GM12872 (cell line): Measurements from ENCODE around the gene ERN1.

Experiments used
- TF ChIP-seq, protein P1 (sequence below): IDR thresholded peaks from 3 replicates; pipeline ENCODE4 v1.5.1; 2011; ENCODE audit warnings: low read depth, mild to moderate bottlenecking, low read length, moderate library complexity; ENCODE audit not compliant: insufficient read depth

Gene ERN1

DNA sequence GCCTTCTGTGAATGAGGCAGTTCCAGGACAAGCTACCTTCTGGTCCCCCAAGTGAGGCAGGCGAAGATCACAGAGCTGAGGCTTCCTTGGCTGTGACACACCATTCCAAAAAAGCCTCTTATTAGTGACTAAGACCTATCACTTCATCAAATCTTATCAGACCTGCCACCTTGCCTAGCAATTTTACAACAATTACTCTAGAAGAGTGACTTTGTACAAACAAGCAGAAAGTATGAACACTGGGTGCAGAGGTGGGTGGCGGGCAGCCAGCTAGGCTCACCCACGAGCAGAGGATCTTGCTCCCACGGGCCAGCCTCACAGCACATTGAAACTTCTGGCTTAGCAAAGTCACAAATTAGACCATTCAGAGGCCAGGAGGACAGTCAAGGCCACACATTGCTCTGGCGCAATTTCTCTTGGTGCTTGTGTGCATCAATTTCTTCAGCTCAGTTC is 107.3 kb downstream of the ERN1 start:
- TF ChIP-seq, protein P1, sequence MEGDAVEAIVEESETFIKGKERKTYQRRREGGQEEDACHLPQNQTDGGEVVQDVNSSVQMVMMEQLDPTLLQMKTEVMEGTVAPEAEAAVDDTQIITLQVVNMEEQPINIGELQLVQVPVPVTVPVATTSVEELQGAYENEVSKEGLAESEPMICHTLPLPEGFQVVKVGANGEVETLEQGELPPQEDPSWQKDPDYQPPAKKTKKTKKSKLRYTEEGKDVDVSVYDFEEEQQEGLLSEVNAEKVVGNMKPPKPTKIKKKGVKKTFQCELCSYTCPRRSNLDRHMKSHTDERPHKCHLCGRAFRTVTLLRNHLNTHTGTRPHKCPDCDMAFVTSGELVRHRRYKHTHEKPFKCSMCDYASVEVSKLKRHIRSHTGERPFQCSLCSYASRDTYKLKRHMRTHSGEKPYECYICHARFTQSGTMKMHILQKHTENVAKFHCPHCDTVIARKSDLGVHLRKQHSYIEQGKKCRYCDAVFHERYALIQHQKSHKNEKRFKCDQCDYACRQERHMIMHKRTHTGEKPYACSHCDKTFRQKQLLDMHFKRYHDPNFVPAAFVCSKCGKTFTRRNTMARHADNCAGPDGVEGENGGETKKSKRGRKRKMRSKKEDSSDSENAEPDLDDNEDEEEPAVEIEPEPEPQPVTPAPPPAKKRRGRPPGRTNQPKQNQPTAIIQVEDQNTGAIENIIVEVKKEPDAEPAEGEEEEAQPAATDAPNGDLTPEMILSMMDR, result no peak

DNA sequence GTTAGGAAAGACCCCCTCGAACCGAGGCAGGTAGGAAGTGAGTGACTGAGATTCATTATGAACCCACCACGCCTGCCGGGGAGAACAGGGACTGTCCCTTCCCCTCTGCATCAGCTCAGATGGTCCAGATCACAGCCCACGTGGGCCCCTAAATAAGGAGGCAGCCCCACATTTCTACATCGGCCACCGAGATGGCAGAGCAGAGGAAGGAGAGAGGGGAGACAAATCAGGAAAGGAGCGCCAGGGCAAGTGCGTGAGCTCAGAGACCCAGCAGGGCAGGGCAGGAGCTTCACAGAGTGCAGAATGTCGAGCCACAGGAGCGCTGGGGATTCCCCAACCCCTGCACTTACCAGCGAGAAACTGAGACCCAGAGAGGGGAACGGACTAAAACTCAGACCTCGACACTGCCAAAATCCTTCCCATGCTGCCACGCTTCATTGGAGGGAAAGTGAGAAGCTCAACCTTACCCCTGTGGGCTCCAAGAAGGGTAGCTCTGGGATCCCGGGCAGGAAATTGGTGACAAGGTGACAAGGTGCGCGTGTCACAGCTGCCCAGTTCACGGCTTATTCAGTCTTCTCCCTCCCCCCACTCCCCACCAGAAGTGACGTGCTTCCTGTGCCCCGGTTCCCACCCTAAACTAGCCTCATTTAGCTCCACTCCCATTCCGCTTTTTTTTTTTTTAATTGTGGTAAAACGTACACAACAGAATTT is 109.7 kb downstream of the ERN1 start, which contains the start of gene ICAM2:
TSS of gene ICAM2 (minus strand) at position 578 of the 711 bp plus-strand sequence. CDS start 13,942 bp downstream, outside the sequence.
- TF ChIP-seq, protein P1, result peak; percentile 17; the same call in 1 of the 3 replicates

DNA sequence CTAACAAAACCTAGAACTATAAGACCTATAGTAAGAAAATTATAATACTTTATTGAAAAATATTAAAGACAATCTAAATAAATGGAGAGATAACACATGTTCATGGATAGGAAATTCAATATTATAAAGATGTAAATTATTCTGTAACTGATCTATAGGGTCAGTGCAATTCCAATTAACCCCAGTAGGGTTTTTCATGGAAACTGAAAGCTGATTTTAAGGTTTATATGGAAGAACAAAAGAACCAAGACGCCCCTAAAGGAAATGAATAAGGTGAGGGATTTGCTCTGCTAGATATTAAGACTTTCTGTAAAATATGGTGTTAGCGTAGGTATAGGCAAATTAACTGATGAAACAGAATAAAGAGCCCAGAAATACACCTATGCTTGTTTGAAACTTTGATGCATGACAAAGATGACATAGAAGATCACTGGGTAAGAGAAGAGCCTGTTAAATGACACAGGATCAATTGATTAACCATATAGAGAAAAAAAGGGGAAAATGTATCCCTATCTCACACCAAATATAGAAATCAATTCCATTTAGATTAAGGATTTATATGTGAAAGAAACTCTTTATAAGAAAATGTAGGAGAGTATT is 112.5 kb downstream of the ERN1 start:
- TF ChIP-seq, protein P1, result peak; percentile 34; the same call in 2 of the 3 replicates

GRCh38 chr17:64016974-64017373 is 113.0 kb downstream of the ERN1 start:
- TF ChIP-seq, protein P1, result no peak

DNA sequence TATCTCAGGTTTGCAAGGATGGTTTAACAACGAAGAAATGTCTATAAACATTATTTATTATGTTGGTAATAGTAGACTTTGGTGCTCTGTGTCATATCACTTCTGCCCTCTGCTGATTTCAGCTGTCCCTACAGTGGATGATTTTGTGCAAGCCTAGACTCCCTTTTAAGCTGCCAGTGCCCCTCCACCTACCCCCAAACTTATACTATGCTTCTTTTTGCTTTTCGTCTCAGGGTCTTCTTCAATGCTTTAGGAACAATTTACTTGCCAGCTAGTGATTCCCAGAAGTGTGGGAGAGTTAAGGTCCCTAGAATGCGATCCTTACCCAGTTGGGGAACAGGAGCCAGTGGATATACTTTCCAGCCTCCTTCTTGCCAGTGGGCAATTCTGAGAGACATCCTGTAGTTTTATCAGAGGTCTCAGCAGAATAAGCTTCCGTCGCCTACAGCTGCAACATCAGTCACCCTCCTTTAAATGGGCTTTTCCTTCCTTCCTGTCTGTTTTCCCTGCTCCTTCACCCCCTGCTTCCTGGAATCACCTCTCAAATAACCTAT is 113.6 kb downstream of the ERN1 start:
- TF ChIP-seq, protein P1, result peak; percentile 37; the same call in 2 of the 3 replicates

DNA sequence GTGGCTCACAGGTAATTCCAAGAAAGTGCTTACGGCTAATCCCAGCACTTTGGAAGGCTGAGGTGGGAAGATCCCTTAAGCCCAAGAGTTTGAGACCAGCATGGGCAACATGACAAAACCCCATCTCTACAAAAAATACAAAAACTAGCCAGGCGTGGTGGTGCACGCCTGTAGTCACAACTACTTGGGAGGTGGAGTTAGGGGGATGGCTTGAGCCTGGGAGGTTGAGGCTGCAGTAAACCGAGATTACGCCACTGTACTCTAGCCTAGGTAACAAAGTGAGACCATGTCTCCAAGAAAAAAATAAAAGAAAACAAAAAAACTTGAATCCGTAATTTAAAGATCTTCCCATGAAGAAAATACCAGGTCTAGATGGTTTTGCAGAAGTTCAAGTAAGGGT is 114.5 kb downstream of the ERN1 start:
- TF ChIP-seq, protein P1, result no peak
